ENCODE results near the gene MS4A3. TPM values are rescaled to one million over a fixed set of nuclear protein-coding genes. Genes with fewer than 3 reads are reported as not detected.

The MS4A3 gene
- total and polyA plus RNA-seq, 10 of the 15 experiments (the other 5 are each of a cell fraction or from before 2014, with no cell fraction given), result 0.13 TPM; not detected in 9

DNA sequence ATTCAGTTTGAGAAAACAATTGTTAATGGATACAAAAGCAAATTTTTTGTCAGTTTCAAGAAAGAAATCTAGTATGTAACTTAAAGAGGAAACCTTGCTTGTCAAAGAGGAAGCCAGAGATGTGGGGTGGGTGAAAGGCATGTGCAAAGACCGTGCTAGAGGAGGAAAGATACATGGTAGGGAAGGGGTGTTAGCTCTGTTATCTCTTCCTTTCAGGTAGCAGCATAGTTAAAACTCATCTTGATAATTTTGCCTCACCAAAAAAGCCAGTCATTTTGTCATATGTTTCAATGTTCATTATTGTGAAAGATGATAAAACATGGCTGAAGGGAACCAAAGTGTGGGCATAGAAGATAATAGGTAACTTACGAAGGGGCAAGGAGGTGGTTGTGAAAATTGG, 29.4 kb downstream of the MS4A3 start:
- no peak overlapping the region for H3K4me2 ChIP-seq (ENCODE audit: control insufficient read depth, insufficient read depth)
- TF ChIP-seq TCF3 (IDR thresholded peaks at IDR 0.05; ENCODE audit: borderline replicate concordance, insufficient read depth, low read depth, low read length) (no peak), SREBF1 (IDR thresholded peaks at IDR 0.05; ENCODE audit: low read length) (no peak), NFYB (IDR thresholded peaks at IDR 0.05; ENCODE audit: insufficient read depth, low read depth, low read length) (no peak), RAD21 (IDR thresholded peaks at IDR 0.05; ENCODE audit: insufficient read depth, low read depth, low read length) (no peak), IRF4 (IDR thresholded peaks at IDR 0.05; ENCODE audit: low read depth, low read length) (no peak), PKNOX1 (IDR thresholded peaks at IDR 0.05) (no peak), SPI1 (IDR thresholded peaks at IDR 0.05; ENCODE audit: borderline replicate concordance, insufficient read depth, low read depth, low read length) (no peak), EGR1 (IDR thresholded peaks at IDR 0.05; ENCODE audit: borderline replicate concordance in 1 of 2, low read depth in 2 of 2, low read length in 2 of 2) (no peak), FOXM1 (IDR thresholded peaks at IDR 0.05; ENCODE audit: low read depth, low read length) (no peak), NBN (IDR thresholded peaks at IDR 0.05) (no peak), SMAD5 (IDR thresholded peaks at IDR 0.05; ENCODE audit: low read depth) (no peak), CHD2 (IDR thresholded peaks at IDR 0.05; ENCODE audit: borderline replicate concordance, low read depth, low read length) (no peak), ZNF274 (IDR thresholded peaks at IDR 0.05; ENCODE audit: insufficient read depth, insufficient read length) (no peak), SIX5 (IDR thresholded peaks at IDR 0.05; ENCODE audit: low read depth, low read length, severe bottlenecking) (no peak)
- TF ChIP-seq, protein P1, sequence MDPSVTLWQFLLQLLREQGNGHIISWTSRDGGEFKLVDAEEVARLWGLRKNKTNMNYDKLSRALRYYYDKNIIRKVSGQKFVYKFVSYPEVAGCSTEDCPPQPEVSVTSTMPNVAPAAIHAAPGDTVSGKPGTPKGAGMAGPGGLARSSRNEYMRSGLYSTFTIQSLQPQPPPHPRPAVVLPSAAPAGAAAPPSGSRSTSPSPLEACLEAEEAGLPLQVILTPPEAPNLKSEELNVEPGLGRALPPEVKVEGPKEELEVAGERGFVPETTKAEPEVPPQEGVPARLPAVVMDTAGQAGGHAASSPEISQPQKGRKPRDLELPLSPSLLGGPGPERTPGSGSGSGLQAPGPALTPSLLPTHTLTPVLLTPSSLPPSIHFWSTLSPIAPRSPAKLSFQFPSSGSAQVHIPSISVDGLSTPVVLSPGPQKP (IDR thresholded peaks at IDR 0.05; ENCODE audit: low read depth, low read length), result no peak
- TF ChIP-seq, protein P2, sequence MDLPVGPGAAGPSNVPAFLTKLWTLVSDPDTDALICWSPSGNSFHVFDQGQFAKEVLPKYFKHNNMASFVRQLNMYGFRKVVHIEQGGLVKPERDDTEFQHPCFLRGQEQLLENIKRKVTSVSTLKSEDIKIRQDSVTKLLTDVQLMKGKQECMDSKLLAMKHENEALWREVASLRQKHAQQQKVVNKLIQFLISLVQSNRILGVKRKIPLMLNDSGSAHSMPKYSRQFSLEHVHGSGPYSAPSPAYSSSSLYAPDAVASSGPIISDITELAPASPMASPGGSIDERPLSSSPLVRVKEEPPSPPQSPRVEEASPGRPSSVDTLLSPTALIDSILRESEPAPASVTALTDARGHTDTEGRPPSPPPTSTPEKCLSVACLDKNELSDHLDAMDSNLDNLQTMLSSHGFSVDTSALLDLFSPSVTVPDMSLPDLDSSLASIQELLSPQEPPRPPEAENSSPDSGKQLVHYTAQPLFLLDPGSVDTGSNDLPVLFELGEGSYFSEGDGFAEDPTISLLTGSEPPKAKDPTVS (IDR thresholded peaks at IDR 0.05; ENCODE audit: low read depth, low read length), result no peak
- TF ChIP-seq, protein P3, sequence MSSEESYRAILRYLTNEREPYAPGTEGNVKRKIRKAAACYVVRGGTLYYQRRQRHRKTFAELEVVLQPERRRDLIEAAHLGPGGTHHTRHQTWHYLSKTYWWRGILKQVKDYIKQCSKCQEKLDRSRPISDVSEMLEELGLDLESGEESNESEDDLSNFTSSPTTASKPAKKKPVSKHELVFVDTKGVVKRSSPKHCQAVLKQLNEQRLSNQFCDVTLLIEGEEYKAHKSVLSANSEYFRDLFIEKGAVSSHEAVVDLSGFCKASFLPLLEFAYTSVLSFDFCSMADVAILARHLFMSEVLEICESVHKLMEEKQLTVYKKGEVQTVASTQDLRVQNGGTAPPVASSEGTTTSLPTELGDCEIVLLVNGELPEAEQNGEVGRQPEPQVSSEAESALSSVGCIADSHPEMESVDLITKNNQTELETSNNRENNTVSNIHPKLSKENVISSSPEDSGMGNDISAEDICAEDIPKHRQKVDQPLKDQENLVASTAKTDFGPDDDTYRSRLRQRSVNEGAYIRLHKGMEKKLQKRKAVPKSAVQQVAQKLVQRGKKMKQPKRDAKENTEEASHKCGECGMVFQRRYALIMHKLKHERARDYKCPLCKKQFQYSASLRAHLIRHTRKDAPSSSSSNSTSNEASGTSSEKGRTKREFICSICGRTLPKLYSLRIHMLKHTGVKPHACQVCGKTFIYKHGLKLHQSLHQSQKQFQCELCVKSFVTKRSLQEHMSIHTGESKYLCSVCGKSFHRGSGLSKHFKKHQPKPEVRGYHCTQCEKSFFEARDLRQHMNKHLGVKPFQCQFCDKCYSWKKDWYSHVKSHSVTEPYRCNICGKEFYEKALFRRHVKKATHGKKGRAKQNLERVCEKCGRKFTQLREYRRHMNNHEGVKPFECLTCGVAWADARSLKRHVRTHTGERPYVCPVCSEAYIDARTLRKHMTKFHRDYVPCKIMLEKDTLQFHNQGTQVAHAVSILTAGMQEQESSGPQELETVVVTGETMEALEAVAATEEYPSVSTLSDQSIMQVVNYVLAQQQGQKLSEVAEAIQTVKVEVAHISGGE (CRISPR knock-in tag; IDR thresholded peaks at IDR 0.05), result no peak

More for the DNA sequence above, 29.4 kb downstream of the MS4A3 start:
- FAIRE-seq (no peak), ATAC-seq (no peak), DNase-seq (ENCODE audit: low read depth, low spot score) (no peak)
- no peaks in the 10 kb centered on the region for H3K79me2 ChIP-seq (ENCODE audit: control insufficient read depth, insufficient read depth, low read length)
- 47% methylated on average over 2 of the region's 2 CpGs for WGBS (ENCODE audit: insufficient coverage, insufficient replicate concordance, low lambda C conversion rate, missing lambda C conversion rate)
- H3K9ac ChIP-seq (ENCODE audit: control insufficient read depth, insufficient read depth, low read length), result no peak overlapping the region
- intact Hi-C loops (cut with micrococcal nuclease; ENCODE audit: unreplicated experiment), result no loop called here
- in situ Hi-C loops (cut with MboI), result no loop called here
- POLR2A ChIA-PET, result no interaction called here
- no peaks in the 10 kb centered on the region for H3K9me3 ChIP-seq (replicated peaks; ENCODE audit: control insufficient read depth, insufficient read depth, low read length)
- H3K36me3 ChIP-seq (ENCODE audit: control insufficient read depth in 2 of 2, insufficient read depth in 2 of 2, low read length in 1 of 2), result no peaks in the 10 kb centered on the region
- no peaks in the 10 kb centered on the region for H3K27me3 ChIP-seq (replicated peaks in 1 of 2; ENCODE audit: control insufficient read depth in 2 of 2, insufficient read depth in 2 of 2, low read length in 1 of 2)
- H4K20me1 ChIP-seq (ENCODE audit: control insufficient read depth, insufficient read depth), result no peaks in the 10 kb centered on the region
- no peak overlapping the region for H2AFZ ChIP-seq (ENCODE audit: control insufficient read depth, low read depth, low read length)
- no peak overlapping the region for H3K27ac ChIP-seq (ENCODE audit: control insufficient read depth, insufficient read depth)
- H3K4me1 ChIP-seq (ENCODE audit: control insufficient read depth, insufficient read depth, low read length), result no peaks in the 10 kb centered on the region
- SMC1A ChIA-PET (ENCODE audit: uncharacterized antibody, unreplicated experiment), result interaction anchor here (1.6 kb wide), 1 partner anchor 9 kb away, joined by 3 read pairs; no protein-coding TSS in a partner anchor
- RAD21 ChIA-PET (ENCODE audit: unreplicated experiment), result no interaction called here
- CTCF ChIA-PET, result interaction anchor here (1.3 kb wide), 1 partner anchor 179 kb away, joined by 4 read pairs; no protein-coding TSS in a partner anchor
- BruUV-seq (replicated peaks), result no TSS peak
- H3K4me3 ChIP-seq, result no peak overlapping the region

All from GM12878 (cell line).